ENCODE measurements around the gene UPB1. TPM values are rescaled to one million over a fixed set of nuclear protein-coding genes. Genes with fewer than 3 reads are reported as not detected.

Gene UPB1
- total RNA-seq, 1 donor from 2014 or later, result 0.09 TPM

GRCh38 chr22:24567668-24568067 lies 72.5 kb downstream of the UPB1 start:
- no peak overlapping the region for H3K4me3 Mint-ChIP-seq (ENCODE audit: low read depth)
- DNase-seq (ENCODE audit: low spot score), result no peak
- no peaks in the 10 kb centered on the region for H3K27me3 Mint-ChIP-seq (ENCODE audit: low read depth)
- intact Hi-C loops (cut with micrococcal nuclease), result no loop called here
- no peak overlapping the region for H3K27ac Mint-ChIP-seq
- H3K4me1 Mint-ChIP-seq (ENCODE audit: low read depth), result peaks cover 10% of the 10 kb centered on the region
- H3K9me3 Mint-ChIP-seq, result no peaks in the 10 kb centered on the region
- peaks cover 61% of the 10 kb centered on the region for H3K36me3 Mint-ChIP-seq (ENCODE audit: low read depth)

- Mint-ChIP-seq H3K4me3 (ENCODE audit: low read depth) (no peak overlapping the region), H3K36me3 (ENCODE audit: low read depth) (peaks cover 75% of the 10 kb centered on the region), H3K27ac (no peak overlapping the region)
Measured at GRCh38 chr22:24571266-24571665, 76.1 kb downstream of the UPB1 start.

GRCh38 chr22:24576778-24577177 lies 81.6 kb downstream of the UPB1 start:
- H3K27ac Mint-ChIP-seq, result no peak overlapping the region
- no peak for DNase-seq (ENCODE audit: low spot score)
- intact Hi-C loops (cut with micrococcal nuclease), result no loop called here
- no peak overlapping the region for H3K4me3 Mint-ChIP-seq (ENCODE audit: low read depth)
- H3K36me3 Mint-ChIP-seq (ENCODE audit: low read depth), result peaks cover 54% of the 10 kb centered on the region
- H3K4me1 Mint-ChIP-seq (ENCODE audit: low read depth), result no peaks in the 10 kb centered on the region
- no peaks in the 10 kb centered on the region for H3K9me3 Mint-ChIP-seq
- H3K27me3 Mint-ChIP-seq (ENCODE audit: low read depth), result no peaks in the 10 kb centered on the region

More at GRCh38 chr22:24571266-24571665, 76.1 kb downstream of the UPB1 start:
- no peaks in the 10 kb centered on the region for H3K27me3 Mint-ChIP-seq (ENCODE audit: low read depth)
- peaks cover 4% of the 10 kb centered on the region for H3K4me1 Mint-ChIP-seq (ENCODE audit: low read depth)
- DNase-seq (ENCODE audit: low spot score), result no peak
- no peaks in the 10 kb centered on the region for H3K9me3 Mint-ChIP-seq
- intact Hi-C loops (cut with micrococcal nuclease), result no loop called here

Other genes with a start within 250 kb of the UPB1 start
- gene SPECC1L, start 224.5 kb upstream of the UPB1 start, total RNA-seq, result 35.9 and 40.9 TPM in 2 replicates
- gene ADORA2A, start 67.7 kb upstream of the UPB1 start, total RNA-seq, result 20.2 and 23.8 TPM in 2 replicates
- 115 and 128 TPM in 2 replicates for gene GUCD1, start 59.8 kb downstream of the UPB1 start, total RNA-seq
- gene SNRPD3, start 60.7 kb downstream of the UPB1 start, total RNA-seq, result 148 and 160 TPM in 2 replicates
- gene LRRC75B, start 97.7 kb downstream of the UPB1 start, total RNA-seq, result 4.5 and 4.7 TPM in 2 replicates
- 46.2 and 47.0 TPM in 2 replicates for gene GGT1, start 107.9 kb downstream of the UPB1 start, total RNA-seq